Upper lobe of left lung (tissue), 6 donors: ENCODE data around the gene PHF2. TPM values are rescaled to one million over a fixed set of nuclear protein-coding genes. Genes with fewer than 3 reads are reported as not detected.

Experiments
- ATAC-seq, 2 donors: fragments of 200-7000 bp; cut with Tn5 transposase; one replicate each; pipeline ENCODE4 v1.9.1; 2022; ENCODE audit warnings: mild to moderate bottlenecking in 2 of 2, moderate library complexity in 2 of 2; ENCODE audit not compliant: low FRiP score in 2 of 2
- DNase-seq, 2 donors: peaks; one replicate each; pipeline ENCODE4 v3.0.0-alpha.2; 2019 to 2020
- H3K27ac ChIP-seq, 4 donors: fragments of 200-600 bp; sonication (generic); one replicate each; pipeline ENCODE4 v1.5.1; 2016 to 2019
- H3K27me3 ChIP-seq, 4 donors: fragments of 200-600 bp; sonication (generic); one replicate each; pipeline ENCODE4 v1.5.1; 2017 to 2019
- H3K36me3 ChIP-seq, 4 donors: fragments of 200-600 bp; sonication (generic); one replicate each; pipeline ENCODE4 v1.5.1; 2016 to 2019
- H3K4me1 ChIP-seq, 4 donors: fragments of 200-600 bp; sonication (generic); one replicate each; pipeline ENCODE4 v1.5.1; 2018 to 2019
- H3K4me3 ChIP-seq, 4 donors: fragments of 200-600 bp; sonication (generic); one replicate each; pipeline ENCODE4 v1.5.1; 2017 to 2019; ENCODE audit warnings: mild to moderate bottlenecking in 2 of 4, moderate library complexity in 1 of 4
- H3K9me3 ChIP-seq, 4 donors: fragments of 200-600 bp; sonication (generic); one replicate each; pipeline ENCODE4 v1.5.1; 2018 to 2019
- EP300 ChIP-seq, 4 donors: sonication (generic); formaldehyde crosslinking; IDR thresholded peaks; one replicate each; pipeline ENCODE4 v1.5.1; 2017; ENCODE audit warnings: antibody characterized with exemption in 4 of 4, control low read depth in 2 of 4
- POLR2A ChIP-seq, 4 donors: fragments of 450-650 bp; IDR thresholded peaks; one replicate each; pipeline ENCODE4 v1.5.1; 2016 to 2017; ENCODE audit warnings: antibody characterized with exemption in 4 of 4, mild to moderate bottlenecking in 2 of 4
- POLR2AphosphoS5 ChIP-seq, 2 donors: sonication (generic); formaldehyde crosslinking; IDR thresholded peaks; one replicate each; pipeline ENCODE4 v1.5.1; 2017; ENCODE audit warnings: antibody characterized with exemption in 2 of 2
- WGBS, 2 donors: methylation state at CpG; one replicate each; pipeline ENCODE4 v1.1.5; 2017 to 2018; 5-methylcytosine and 5-hydroxymethylcytosine counted together
- total RNA-seq, 6 donors: library from RNA; depleted of rRNA in 4 of 6; stranded (reverse); fragments of >200 nt in 4 of 6; gene quantifications; one replicate each; pipeline versions ENCODE4 v1.1.0 to v1.2.1, GENCODE V29; 2016 to 2021
- TF ChIP-seq, protein P1 (sequence below), 6 experiments: fragments of 450-650 bp in 4 of 6; fragments of 200-600 bp in 2 of 6; sonication (generic) in 2 of 6; IDR thresholded peaks; one replicate each; pipeline ENCODE4 v1.5.1; 2016 to 2019; ENCODE audit warnings: antibody characterized with exemption in 6 of 6
- donor health status: DM: no; HTN: no; CAD: no; lungs with moderate emphysema.
- donor health status: DM: no; HTN: yes; CAD: no; lungs with severe emphysema.

Gene PHF2
- total RNA-seq, 6 donors from 2014 or later, result 33.6 to 41.7 (median 37.9) TPM

DNA sequence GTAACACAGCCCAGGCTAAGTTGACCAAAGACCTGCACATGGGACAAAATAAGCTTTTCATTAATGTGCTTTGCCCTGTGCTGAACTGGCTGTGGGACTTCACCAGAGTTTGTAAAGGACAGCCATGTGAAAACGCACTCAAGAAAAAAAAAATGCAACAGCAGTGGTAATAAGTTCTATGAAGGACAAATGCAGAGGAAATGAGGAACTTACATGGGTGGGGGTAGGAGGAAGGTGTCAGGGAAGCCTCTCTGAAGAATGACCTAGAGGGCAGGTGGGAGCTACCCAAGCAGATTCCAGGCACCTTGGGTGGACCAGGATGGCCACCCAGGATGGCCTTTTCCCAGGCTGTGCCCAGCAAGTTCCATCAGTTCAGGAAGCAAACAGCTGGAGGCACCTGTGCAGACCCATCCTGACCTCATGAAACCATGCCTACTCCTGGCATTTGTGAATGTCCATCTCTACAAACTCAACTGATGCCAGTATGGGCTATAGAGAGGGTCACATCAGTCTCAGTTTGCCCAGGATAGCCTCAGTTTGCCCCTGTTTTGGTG lies 6.7 kb upstream of the PHF2 start:
- no peak overlapping the region for H3K4me3 ChIP-seq
- ATAC-seq (no peak), DNase-seq (no peak)
- peaks cover 0 to under 1% (median 0%) of the 10 kb centered on the region in 4 donors for H3K36me3 ChIP-seq
- no peaks in the 10 kb centered on the region for H3K9me3 ChIP-seq
- peaks cover 10 to 18% (median 12%) of the 10 kb centered on the region in 4 donors for H3K4me1 ChIP-seq
- no peak overlapping the region for H3K27ac ChIP-seq
- WGBS, 2 donors, result 83 to 85% methylated on average over 1 of the region's 1 CpG
- TF ChIP-seq POLR2A (IDR thresholded peaks at IDR 0.05) (no peak), EP300 (IDR thresholded peaks at IDR 0.05) (no peak), POLR2AphosphoS5 (IDR thresholded peaks at IDR 0.05) (no peak)
- TF ChIP-seq, protein P1, sequence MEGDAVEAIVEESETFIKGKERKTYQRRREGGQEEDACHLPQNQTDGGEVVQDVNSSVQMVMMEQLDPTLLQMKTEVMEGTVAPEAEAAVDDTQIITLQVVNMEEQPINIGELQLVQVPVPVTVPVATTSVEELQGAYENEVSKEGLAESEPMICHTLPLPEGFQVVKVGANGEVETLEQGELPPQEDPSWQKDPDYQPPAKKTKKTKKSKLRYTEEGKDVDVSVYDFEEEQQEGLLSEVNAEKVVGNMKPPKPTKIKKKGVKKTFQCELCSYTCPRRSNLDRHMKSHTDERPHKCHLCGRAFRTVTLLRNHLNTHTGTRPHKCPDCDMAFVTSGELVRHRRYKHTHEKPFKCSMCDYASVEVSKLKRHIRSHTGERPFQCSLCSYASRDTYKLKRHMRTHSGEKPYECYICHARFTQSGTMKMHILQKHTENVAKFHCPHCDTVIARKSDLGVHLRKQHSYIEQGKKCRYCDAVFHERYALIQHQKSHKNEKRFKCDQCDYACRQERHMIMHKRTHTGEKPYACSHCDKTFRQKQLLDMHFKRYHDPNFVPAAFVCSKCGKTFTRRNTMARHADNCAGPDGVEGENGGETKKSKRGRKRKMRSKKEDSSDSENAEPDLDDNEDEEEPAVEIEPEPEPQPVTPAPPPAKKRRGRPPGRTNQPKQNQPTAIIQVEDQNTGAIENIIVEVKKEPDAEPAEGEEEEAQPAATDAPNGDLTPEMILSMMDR (IDR thresholded peaks at IDR 0.05), result no peak
- H3K27me3 ChIP-seq, result no peaks in the 10 kb centered on the region

DNA sequence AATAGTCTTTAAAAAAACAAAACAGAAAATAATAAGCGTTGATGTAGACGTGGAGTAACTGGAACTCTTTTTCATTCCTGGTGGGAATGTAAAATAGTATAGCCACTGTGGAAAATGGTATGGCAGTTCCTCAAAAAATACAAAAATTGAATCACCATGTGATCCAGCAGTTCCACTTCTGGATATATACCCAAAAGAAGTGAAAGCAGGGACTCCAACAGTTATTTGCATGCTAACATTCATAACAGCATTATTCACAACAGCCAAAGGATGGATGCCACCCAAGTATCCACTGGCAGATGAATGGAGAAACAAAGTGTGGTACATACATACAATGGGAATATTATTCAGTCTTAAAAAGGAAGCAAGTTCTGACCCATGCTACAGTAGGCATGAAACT lies 4.2 kb upstream of the PHF2 start:
- WGBS, 2 donors, result 96 to 100% methylated on average over 2 of the region's 2 CpGs

DNA sequence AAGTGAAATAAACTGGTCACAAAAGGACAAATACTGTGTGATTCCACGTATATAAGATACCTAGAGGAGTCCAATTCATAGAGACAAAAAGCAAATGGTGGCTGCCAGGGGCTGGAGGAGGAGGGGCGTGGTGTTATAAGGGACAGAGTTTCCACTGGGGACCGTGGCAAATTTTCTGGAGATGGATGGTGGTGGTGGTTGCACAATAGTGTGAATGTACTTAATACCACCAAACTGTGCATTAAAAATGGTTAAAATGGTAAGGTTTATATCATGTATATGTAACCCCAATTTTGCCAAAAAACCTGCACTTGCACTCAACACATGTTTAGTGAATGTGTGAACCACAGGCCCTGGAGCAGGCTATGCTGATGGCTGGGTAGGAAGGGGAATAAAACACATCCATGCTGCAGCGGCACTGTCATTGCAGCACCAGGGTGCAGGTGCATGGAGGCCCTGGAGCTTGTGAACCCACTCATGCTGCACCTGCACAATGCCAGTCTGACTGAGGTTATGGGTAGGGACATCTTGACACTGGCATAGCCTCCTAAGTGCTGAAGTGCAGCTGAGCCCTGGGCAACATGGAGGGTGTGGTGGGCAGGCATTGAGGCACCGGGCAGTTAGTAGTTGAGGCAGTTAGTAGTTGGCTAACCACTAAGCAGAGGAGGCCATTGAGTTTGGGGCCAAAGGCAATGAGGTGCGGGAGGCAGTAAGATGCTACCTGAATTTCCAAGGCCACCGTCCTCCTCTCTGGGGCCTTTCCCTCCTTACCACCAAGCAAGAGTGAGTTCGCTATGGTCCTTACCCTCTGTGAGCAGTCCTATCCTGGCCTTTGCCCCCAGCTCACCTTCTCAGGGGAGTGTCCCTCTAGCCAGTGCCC lies 3.5 kb upstream of the PHF2 start:
- no peak for DNase-seq
- no peak for TF ChIP-seq POLR2A (IDR thresholded peaks at IDR 0.05)
- TF ChIP-seq, protein P1 (IDR thresholded peaks at IDR 0.05), result no peak
- no peak for TF ChIP-seq POLR2AphosphoS5 (IDR thresholded peaks at IDR 0.05)
- TF ChIP-seq EP300 (IDR thresholded peaks at IDR 0.05), result no peak
- no peaks in the 10 kb centered on the region for H3K9me3 ChIP-seq
- no peak for ATAC-seq
- peaks cover 11 to 22% (median 12%) of the 10 kb centered on the region in 4 donors for H3K4me1 ChIP-seq
- no peak overlapping the region for H3K27ac ChIP-seq
- no peaks in the 10 kb centered on the region for H3K36me3 ChIP-seq
- no peaks in the 10 kb centered on the region for H3K27me3 ChIP-seq
- H3K4me3 ChIP-seq, result no peak overlapping the region
- WGBS, 2 donors, result 92 to 94% methylated on average over 8 of the region's 8 CpGs

More for the DNA sequence above, 4.2 kb upstream of the PHF2 start:
- no peaks in the 10 kb centered on the region for H3K27me3 ChIP-seq
- DNase-seq (no peak), ATAC-seq (no peak)
- peaks cover 12 to 24% (median 13%) of the 10 kb centered on the region in 4 donors for H3K4me1 ChIP-seq
- no peaks in the 10 kb centered on the region for H3K36me3 ChIP-seq
- H3K9me3 ChIP-seq, result no peaks in the 10 kb centered on the region
- no peak overlapping the region for H3K27ac ChIP-seq
- no peak for TF ChIP-seq POLR2AphosphoS5 (IDR thresholded peaks at IDR 0.05)
- no peak for TF ChIP-seq POLR2A (IDR thresholded peaks at IDR 0.05)
- TF ChIP-seq, protein P1 (IDR thresholded peaks at IDR 0.05), result no peak
- TF ChIP-seq EP300 (IDR thresholded peaks at IDR 0.05), result no peak
- H3K4me3 ChIP-seq, result no peak overlapping the region

DNA sequence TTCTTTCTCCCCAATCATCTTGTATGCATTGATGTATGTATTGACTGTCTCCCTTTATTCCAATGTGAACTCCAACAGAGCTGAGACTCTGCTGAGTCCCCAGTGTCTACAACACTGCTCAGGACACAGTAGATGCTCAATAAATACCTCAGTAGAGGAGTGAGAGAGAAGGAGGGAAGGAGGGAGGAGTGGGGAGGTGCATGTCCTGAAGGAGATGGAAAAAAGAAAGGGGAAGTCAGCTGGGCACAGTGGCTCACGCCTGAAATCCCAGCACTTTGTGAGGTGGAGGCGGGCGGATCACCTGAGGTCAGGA lies 2.9 kb upstream of the PHF2 start:
- H3K9me3 ChIP-seq, result no peaks in the 10 kb centered on the region
- whole genome bisulfite sequencing, 2 donors, result 91 to 94% methylated on average over 3 of the region's 3 CpGs
- no peaks in the 10 kb centered on the region for H3K27me3 ChIP-seq
- H3K36me3 ChIP-seq, result no peaks in the 10 kb centered on the region
- TF ChIP-seq POLR2AphosphoS5 (IDR thresholded peaks at IDR 0.05) (no peak), POLR2A (IDR thresholded peaks at IDR 0.05) (no peak), EP300 (IDR thresholded peaks at IDR 0.05) (no peak)
- TF ChIP-seq, protein P1 (IDR thresholded peaks at IDR 0.05), result no peak
- DNase-seq, result no peak
- H3K27ac ChIP-seq, result no peak overlapping the region
- peaks cover 17 to 28% (median 18%) of the 10 kb centered on the region in 4 donors for H3K4me1 ChIP-seq
- ATAC-seq, result no peak
- no peak overlapping the region for H3K4me3 ChIP-seq
